Left colon (tissue), 2 donors: ENCODE measurements around the gene RAD9A. TPM values are rescaled to one million over a fixed set of nuclear protein-coding genes. Genes with fewer than 3 reads are reported as not detected.

Experiments
- ATAC-seq: fragments of 200-7000 bp; cut with Tn5 transposase; one replicate; pipeline ENCODE4 v1.9.1; 2020; ENCODE audit warnings: mild to moderate bottlenecking, moderate library complexity
- DNase-seq, 2 donors: peaks; one replicate each; pipeline ENCODE4 v3.0.0-alpha.2; 2020
- intact Hi-C, 2 donors: fragments of 100-400 bp; cut with DNase I in 1 of 2; cut with micrococcal nuclease in 1 of 2; formaldehyde crosslinking; loops; one replicate each; pipeline versions ENCODE4 v1.11.2 to v1.14.0; 2022; cut with DNase I, micrococcal nuclease
- total RNA-seq, 2 donors: library from RNA; stranded (reverse); fragmentation: NEBNext Ultra II Directional; extraction: Animal tissue kit (Norgen Biotek cat#: 25700); gene quantifications; one replicate each; pipeline ENCODE4 v1.2.1, GENCODE V29; 2021
- donor health status: DM: no; HTN: no; CAD: no.
- donor health status: DM: yes; HTN: yes; CAD: no.

Gene RAD9A
- total RNA-seq, 2 donors from 2014 or later: 27.4 to 40.6 TPM

DNA sequence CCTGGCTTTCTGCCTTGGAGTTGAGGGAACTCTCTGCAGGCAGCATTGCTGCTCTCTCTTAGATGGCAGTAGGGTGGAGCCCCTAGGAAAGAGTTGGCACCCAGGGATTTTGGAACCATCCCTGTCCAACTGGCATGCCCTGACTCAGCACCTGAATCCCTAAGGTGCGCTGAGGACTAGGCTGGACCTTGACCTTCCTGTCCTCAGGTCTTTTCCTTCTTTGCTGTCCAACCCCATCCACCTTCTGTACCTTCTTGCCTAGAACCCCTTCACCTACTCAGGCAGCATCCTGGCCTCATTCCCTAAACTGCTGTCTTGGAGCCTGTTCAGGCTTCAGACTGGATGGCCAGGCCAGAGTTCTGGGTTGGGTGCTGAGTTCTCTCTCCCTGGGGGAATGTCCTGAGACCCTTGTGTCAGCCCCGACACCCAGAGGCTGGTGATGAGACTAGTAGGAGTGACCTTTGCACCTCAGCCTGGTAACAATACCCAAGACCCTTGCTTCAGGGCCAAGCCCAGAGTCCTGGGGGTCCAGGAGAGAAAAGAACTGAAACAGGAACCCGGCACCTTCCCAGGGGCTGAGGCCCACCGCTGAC, 35.9 kb upstream of the RAD9A start:
- DNase-seq (peak in 1 of 2 donors; percentile 58), ATAC-seq (peak; percentile 17)
- intact Hi-C loops: loop anchor here in 1 of 2 donors (2.0 kb wide), 1 partner anchor 27 kb away; no protein-coding TSS in a partner anchor

DNA sequence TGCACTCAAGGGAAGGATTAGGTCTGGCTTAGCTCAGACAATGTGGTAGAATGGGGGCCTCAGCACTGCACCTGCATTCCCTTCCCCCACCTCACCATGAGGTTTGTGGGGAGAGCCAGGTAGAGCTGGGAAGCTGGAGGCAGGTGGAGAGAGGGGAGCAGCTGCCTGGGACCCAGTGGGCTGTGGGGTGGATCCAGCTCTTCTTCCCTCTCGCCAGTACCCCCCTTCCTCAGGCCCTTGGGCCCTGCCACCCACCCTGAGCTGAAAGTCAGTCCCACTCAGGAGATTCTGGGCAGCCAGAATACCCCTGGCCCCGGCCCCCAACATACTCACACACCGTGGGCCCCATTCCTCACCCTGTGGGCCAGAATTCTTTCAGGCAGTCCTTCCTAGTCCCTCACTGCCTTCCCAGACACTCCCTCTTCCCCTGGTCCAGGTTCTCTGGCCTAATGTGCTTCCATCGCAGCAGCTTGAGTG, 35.4 kb upstream of the RAD9A start:
- no peak for DNase-seq
- no peak for ATAC-seq
- intact Hi-C loops: loop anchor here in 1 of 2 donors (2.0 kb wide), 1 partner anchor 26 kb away; no protein-coding TSS in a partner anchor

- peak; percentile 26 for ATAC-seq
These were observed 34.8 kb upstream of the RAD9A start for GRCh38 chr11:67356864-67357561.

GRCh38 chr11:67357831-67358670, 33.7 kb upstream of the RAD9A start:
- intact Hi-C loops: loop anchor here in 1 of 2 donors (2.0 kb wide), 1 partner anchor 25 kb away; no protein-coding TSS in a partner anchor
- DNase-seq (no peak), ATAC-seq (no peak)

More at GRCh38 chr11:67356864-67357561, 34.8 kb upstream of the RAD9A start:
- intact Hi-C loops: loop anchor here in 1 of 2 donors (2.0 kb wide), 1 partner anchor 26 kb away; no protein-coding TSS in a partner anchor
- DNase-seq: peak; percentile 64 to 77

GRCh38 chr11:67364169-67364568, 27.6 kb upstream of the RAD9A start:
- intact Hi-C loops: no loop called here
- no peak for DNase-seq
- no peak for ATAC-seq

DNA sequence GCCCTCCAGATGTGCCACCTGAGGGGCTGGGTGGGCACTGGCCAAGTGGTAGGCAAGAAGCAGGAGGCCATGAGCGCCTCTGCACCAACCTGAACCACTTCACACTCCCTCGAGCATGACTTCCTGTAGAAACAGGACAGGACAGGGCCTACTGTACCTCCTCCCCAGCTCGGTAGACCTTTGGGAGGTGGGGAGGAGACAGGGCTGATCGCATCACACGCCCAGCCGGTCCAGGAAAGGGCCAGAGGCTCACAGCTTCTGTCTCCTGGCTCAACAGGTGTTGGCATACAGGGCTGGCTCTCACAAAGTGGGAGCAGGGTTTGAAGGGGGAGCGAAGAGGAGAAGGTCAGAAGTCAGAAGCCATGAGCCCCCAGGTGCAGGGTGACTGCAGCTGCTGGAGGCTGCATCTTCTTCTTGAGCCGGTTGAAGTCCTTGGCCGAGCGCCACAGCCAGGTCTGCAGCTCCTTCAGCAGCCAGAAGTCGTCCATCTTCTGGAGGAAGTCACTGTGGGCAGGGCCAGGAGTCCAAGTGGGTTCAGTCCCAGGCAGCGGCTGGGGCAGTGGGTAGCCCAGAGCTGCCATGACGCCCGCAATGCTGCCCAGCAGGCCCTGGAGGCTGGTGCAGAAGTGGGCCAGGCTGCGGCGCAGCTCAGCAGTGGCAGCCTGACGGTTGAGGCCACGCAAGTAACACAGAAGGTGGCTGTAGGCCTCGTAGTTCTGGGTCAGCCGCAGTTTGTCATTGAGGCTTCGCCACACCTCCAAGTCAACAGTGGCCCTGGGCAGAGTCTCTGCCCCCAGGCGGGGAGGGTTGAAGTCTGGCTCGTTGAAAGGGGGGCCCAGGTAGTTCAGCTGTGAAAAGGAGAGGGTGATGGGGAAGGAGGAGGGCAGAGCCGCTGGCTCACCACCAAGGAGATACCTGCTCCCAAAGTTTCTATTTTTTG, 26.7 kb upstream of the RAD9A start:
- no peak for ATAC-seq
- no peak for DNase-seq
- intact Hi-C loops: no loop called here

- intact Hi-C loops: no loop called here
- ATAC-seq (no peak), DNase-seq (no peak)
These were observed 25.9 kb upstream of the RAD9A start for GRCh38 chr11:67365736-67366444.

- intact Hi-C loops: no loop called here
- ATAC-seq (peak; percentile 9), DNase-seq (no peak)
These were observed 25.2 kb upstream of the RAD9A start for GRCh38 chr11:67366546-67366945.

- DNase-seq (no peak), ATAC-seq (peak; percentile 12)
- intact Hi-C loops: no loop called here
These were observed 24.6 kb upstream of the RAD9A start for GRCh38 chr11:67366961-67367760.

GRCh38 chr11:67367761-67368227, 24.0 kb upstream of the RAD9A start:
- intact Hi-C loops: no loop called here
- DNase-seq: no peak

DNA sequence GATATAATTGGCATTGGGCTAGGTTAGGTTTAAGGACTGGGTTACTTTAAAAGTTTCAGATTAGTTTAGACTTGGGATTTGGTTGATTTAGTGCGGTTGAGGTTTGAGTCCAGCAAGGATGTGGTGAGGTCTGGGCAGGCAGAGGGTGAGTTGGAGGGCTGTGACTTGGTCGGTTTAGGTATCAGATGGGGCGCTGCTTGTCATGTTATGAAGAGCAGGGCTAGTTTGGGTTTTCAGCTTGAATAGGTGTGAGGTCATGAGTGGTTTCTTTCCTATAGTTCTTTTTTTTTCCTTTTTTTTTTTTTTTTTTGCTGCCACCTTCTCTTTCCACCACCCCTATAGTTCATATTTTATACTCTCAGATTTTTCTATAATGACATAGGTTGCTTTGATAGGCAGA, 23.2 kb upstream of the RAD9A start:
- no peak for DNase-seq
- no peak for ATAC-seq
- intact Hi-C loops: no loop called here

More at GRCh38 chr11:67367761-67368227, 24.0 kb upstream of the RAD9A start:
- no peak for ATAC-seq

- intact Hi-C loops: no loop called here
- no peak for ATAC-seq
- DNase-seq: no peak
These were observed 22.5 kb upstream of the RAD9A start for GRCh38 chr11:67369275-67369674.

DNA sequence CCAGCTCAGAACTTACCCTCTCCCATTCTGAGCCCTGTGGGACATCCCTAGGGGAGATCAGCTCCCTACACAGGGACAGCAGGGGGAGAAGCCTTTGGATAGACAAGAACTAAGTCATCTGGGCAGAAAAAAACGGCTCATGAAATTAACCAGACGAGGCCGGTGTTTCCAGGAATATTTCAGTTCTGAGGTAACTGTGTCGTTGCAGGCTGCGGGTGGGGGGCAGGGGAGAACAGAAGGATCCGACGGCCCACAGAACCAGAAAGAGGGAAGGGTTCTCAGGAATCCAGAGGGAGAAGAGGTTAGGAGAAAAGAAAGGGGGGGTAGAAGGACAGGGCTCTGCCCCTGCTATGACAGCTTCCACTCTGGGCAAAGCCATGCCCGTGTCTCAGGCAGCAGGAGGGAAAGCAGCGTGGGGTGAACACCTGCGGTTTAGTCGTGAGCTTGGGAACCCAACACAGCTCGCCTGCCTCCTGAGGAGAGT, 21.9 kb upstream of the RAD9A start:
- intact Hi-C loops: no loop called here
- DNase-seq (no peak), ATAC-seq (no peak)

- ATAC-seq (no peak), DNase-seq (no peak)
- intact Hi-C loops: no loop called here
These were observed 21.3 kb upstream of the RAD9A start for GRCh38 chr11:67370351-67371076.

GRCh38 chr11:67371189-67371910, 20.4 kb upstream of the RAD9A start:
- DNase-seq (peak in 1 of 2 donors; percentile 57), ATAC-seq (peak; percentile 34)
- intact Hi-C loops: no loop called here
